Endothelial cell of umbilical vein (primary cell): Measurements from ENCODE around the gene KCNJ6.

Experiments
- CTCF ChIP-seq, 2 donors: IDR thresholded peaks; 1 replicate in 1 of 2; 2 replicates in 1 of 2; pipeline ENCODE4 v1.5.1; 2011; ENCODE audit warnings: low read length in 2 of 2, mild to moderate bottlenecking in 2 of 2, moderate library complexity in 2 of 2, control low read depth in 1 of 2, inconsistent platforms in 1 of 2, low read depth in 1 of 2; ENCODE audit not compliant: insufficient read depth in 1 of 2; ENCODE audit errors: extremely low read depth in 1 of 2
- EZH2 ChIP-seq: IDR thresholded peaks from 2 replicates; pipeline ENCODE4 v1.6.1; 2012; ENCODE audit warnings: borderline replicate concordance, low read depth, mild to moderate bottlenecking, moderate library complexity, low read length, inconsistent platforms; ENCODE audit not compliant: severe bottlenecking
- FOS ChIP-seq: IDR thresholded peaks from 2 replicates; pipeline ENCODE4 v1.6.1; 2011; ENCODE audit warnings: mild to moderate bottlenecking, low read length, moderate library complexity, borderline replicate concordance; ENCODE audit not compliant: insufficient read depth
- GATA2 ChIP-seq: IDR thresholded peaks from 2 replicates; pipeline ENCODE4 v1.7.0; 2011; ENCODE audit warnings: low read depth, mild to moderate bottlenecking, moderate library complexity, mixed read lengths, low read length; ENCODE audit not compliant: insufficient read length, insufficient read depth
- JUN ChIP-seq: IDR thresholded peaks from 2 replicates; pipeline ENCODE4 v1.6.1; 2011; ENCODE audit warnings: borderline replicate concordance, low read depth; ENCODE audit not compliant: insufficient read length, insufficient read depth
- MAX ChIP-seq: IDR thresholded peaks from 2 replicates; pipeline ENCODE4 v1.6.1; 2011; ENCODE audit not compliant: insufficient read depth, insufficient read length
- MYC ChIP-seq: IDR thresholded peaks from one replicate; pipeline ENCODE4 v1.6.1; 2011; ENCODE audit warnings: mild to moderate bottlenecking, low read depth, low read length
- POLR2A ChIP-seq: IDR thresholded peaks from 2 replicates; pipeline ENCODE4 v1.6.1; 2012; ENCODE audit warnings: low read depth, mild to moderate bottlenecking, control low read depth, low read length
- POLR2AphosphoS5 ChIP-seq: IDR thresholded peaks from 2 replicates; pipeline ENCODE4 v1.6.1; 2012; ENCODE audit warnings: low read depth, mild to moderate bottlenecking, control low read depth, low read length, moderate library complexity; ENCODE audit not compliant: insufficient read depth

DNA sequence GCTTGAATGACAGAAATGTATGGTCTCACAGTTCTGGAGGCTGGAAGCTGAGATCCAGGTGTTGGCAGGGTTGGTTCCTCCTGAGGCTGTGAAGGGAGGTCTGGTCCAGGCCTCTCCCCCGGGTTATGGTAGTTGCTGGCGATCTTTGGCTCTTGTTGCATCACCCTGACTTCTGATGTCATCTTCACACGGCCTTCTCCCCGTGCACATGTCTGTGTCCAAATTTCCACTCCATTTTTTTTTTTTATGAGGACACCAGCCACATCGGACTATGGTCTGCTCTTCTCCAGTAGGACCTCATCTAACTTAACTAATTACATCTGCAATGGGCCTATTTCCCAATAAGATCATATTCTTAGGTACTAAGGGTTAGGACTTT, 232.2 kb downstream of the KCNJ6 start:
- TF ChIP-seq CTCF (IDR thresholded peaks at IDR 0.05; ENCODE audit: extremely low read depth in 1 of 2, insufficient read depth in 1 of 2, low read depth in 1 of 2, low read length in 2 of 2) (no peak), FOS (no peak), POLR2A (no peak), EZH2 (no peak), MAX (no peak), POLR2AphosphoS5 (no peak), JUN (no peak), GATA2 (no peak), MYC (no peak)
